ENCODE results near the gene ANP32E.

Gene ANP32E

DNA sequence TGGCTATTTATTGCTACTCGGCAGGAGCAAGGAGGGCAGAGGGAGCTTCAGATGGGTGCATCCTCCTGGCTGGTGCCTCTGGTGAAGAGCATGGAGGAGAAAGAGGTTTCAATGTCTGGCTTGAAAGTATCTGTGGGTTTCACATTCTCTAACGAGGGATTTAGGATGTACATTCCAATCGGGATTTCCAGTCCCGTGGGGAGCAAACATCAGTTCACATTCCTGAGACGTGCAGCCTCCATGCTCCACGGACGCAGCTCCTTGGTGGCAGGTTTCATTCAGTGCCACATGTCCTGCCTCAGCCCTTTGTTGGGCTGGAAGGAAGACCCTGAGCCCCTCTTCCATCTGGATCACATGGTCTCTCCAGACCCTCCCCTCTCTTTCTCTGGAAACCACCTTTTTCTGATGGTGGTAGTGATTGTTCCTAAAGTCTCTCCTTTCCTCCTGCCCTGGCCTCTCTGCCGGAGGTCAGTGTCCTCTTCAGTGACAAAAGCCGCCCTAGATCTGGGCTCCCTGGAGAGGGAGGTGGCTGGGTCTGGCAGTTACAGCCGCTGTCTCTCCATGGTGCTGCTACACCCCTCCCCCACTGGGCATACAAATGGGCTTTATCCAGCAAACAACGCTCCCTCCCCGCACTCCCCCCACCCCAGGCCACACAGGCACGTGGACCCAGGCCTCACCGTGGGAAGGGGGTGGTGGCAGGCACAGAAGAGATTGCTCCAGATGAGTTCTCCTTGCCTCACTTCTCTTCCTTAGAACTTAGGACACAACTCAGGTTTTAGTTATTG is 20.8 kb upstream of the ANP32E start:
- Histone ChIP-seq H3K27ac (ENCODE audit: extremely low read depth, low read depth, low read length) (no peak overlapping the region), H3K36me3 (ENCODE audit: control insufficient read depth in 2 of 2, insufficient read depth in 1 of 2, low read length in 2 of 2) (no peaks in the 10 kb centered on the region), H3K4me3 (ENCODE audit: low read depth, low read length) (no peak overlapping the region), H3K4me1 (ENCODE audit: control insufficient read depth, insufficient read depth, low read length) (peaks cover 12% of the 10 kb centered on the region; the same call in 1 of the 2 replicates), H3K9me3 (ENCODE audit: control insufficient read depth, insufficient read depth, low read depth, low read length) (no peaks in the 10 kb centered on the region)
- POLR2A ChIA-PET = interaction anchor here (1.0 to 2.5 kb wide), 4 partner anchors 12 to 46 kb away, joined by 3 to 6 read pairs (median 4); partner anchors contain the start of genes APH1A and C1orf54
- CTCF ChIA-PET = interaction anchor here (0.6 to 6.3 kb wide), 25 partner anchors 9 to 739 kb away, joined by 3 to 101 read pairs (median 6); partner anchors contain the start of genes APH1A, C1orf54, CIART and FALEC
- TF ChIP-seq, protein P1, sequence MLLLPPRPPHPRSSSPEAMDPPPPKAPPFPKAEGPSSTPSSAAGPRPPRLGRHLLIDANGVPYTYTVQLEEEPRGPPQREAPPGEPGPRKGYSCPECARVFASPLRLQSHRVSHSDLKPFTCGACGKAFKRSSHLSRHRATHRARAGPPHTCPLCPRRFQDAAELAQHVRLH (tag by site-specific recombination; IDR thresholded peaks at IDR 0.05) = no peak
- TF ChIP-seq IKZF3 (tag by site-specific recombination; IDR thresholded peaks at IDR 0.05) = peak; percentile 76
- TF ChIP-seq KLF7 (tag by site-specific recombination; IDR thresholded peaks at IDR 0.05; ENCODE audit: borderline replicate concordance) = no peak
- peak; percentile 89 for TF ChIP-seq ZNF341 (tag by site-specific recombination; IDR thresholded peaks at IDR 0.05; ENCODE audit: low read depth)
- TF ChIP-seq ZNF600 (tag by site-specific recombination; IDR thresholded peaks at IDR 0.05) = no peak
- peak; percentile 43 for TF ChIP-seq ZIC2 (tag by site-specific recombination; IDR thresholded peaks at IDR 0.05)
- TF ChIP-seq ZNF391 (tag by site-specific recombination; IDR thresholded peaks at IDR 0.05; ENCODE audit: borderline replicate concordance, low read depth) = no peak
- no peak for TF ChIP-seq ELK4 (IDR thresholded peaks at IDR 0.05; ENCODE audit: borderline replicate concordance, low read depth, low read length)
- TF ChIP-seq ZNF398 (tag by site-specific recombination; IDR thresholded peaks at IDR 0.05) = peak; percentile 82
- peak; percentile 77 for TF ChIP-seq ZBTB8A (tag by site-specific recombination; IDR thresholded peaks at IDR 0.05)
- TF ChIP-seq, protein P2, sequence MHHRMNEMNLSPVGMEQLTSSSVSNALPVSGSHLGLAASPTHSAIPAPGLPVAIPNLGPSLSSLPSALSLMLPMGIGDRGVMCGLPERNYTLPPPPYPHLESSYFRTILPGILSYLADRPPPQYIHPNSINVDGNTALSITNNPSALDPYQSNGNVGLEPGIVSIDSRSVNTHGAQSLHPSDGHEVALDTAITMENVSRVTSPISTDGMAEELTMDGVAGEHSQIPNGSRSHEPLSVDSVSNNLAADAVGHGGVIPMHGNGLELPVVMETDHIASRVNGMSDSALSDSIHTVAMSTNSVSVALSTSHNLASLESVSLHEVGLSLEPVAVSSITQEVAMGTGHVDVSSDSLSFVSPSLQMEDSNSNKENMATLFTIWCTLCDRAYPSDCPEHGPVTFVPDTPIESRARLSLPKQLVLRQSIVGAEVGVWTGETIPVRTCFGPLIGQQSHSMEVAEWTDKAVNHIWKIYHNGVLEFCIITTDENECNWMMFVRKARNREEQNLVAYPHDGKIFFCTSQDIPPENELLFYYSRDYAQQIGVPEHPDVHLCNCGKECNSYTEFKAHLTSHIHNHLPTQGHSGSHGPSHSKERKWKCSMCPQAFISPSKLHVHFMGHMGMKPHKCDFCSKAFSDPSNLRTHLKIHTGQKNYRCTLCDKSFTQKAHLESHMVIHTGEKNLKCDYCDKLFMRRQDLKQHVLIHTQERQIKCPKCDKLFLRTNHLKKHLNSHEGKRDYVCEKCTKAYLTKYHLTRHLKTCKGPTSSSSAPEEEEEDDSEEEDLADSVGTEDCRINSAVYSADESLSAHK (tag by site-specific recombination; IDR thresholded peaks at IDR 0.05) = peak; percentile 64; the same call in 1 of the 2 replicates

GRCh38 chr1:150256198-150256553 is 20.3 kb upstream of the ANP32E start:
- H3K27ac ChIP-seq (ENCODE audit: extremely low read depth, low read depth, low read length) = no peak overlapping the region
- ChIA-PET CTCF (interaction anchor here (0.6 to 6.3 kb wide), 27 partner anchors 10 to 739 kb away, joined by 3 to 101 read pairs (median 6); partner anchors contain the start of genes APH1A, C1orf54, CIART and FALEC), POLR2A (interaction anchor here (1.0 to 2.5 kb wide), 4 partner anchors 13 to 45 kb away, joined by 3 to 6 read pairs (median 4); partner anchors contain the start of genes APH1A and C1orf54)
- no peak overlapping the region for H3K4me3 ChIP-seq (ENCODE audit: low read depth, low read length)
- H3K9me3 ChIP-seq (ENCODE audit: control insufficient read depth, insufficient read depth, low read depth, low read length) = no peaks in the 10 kb centered on the region
- H3K4me1 ChIP-seq (ENCODE audit: control insufficient read depth, insufficient read depth, low read length) = peaks cover 12% of the 10 kb centered on the region; the same call in 1 of the 2 replicates
- H3K36me3 ChIP-seq (ENCODE audit: control insufficient read depth in 2 of 2, insufficient read depth in 1 of 2, low read length in 2 of 2) = no peaks in the 10 kb centered on the region
- peak; percentile 40; the same call in 1 of the 2 replicates for TF ChIP-seq OSR2 (tag by site-specific recombination; IDR thresholded peaks at IDR 0.05)
- 0 out of 2 replicates have a peak, but pooled peaks have one; percentile 17 for TF ChIP-seq ZBTB11 (tag by site-specific recombination; conservative IDR thresholded peaks at IDR 0.05; ENCODE audit: low read depth)
- TF ChIP-seq EGR2 (tag by site-specific recombination; IDR thresholded peaks at IDR 0.05; ENCODE audit: low read depth) = no peak
- peak; percentile 70 for TF ChIP-seq ZNF366 (tag by site-specific recombination; conservative IDR thresholded peaks at IDR 0.05)
- 0 out of 2 replicates have a peak, but pooled peaks have one; percentile 1 for TF ChIP-seq GLIS1 (tag by site-specific recombination; IDR thresholded peaks at IDR 0.05)
- TF ChIP-seq PRDM10 (tag by site-specific recombination; IDR thresholded peaks at IDR 0.05) = 0 out of 2 replicates have a peak, but pooled peaks have one; percentile 6

Measured in HEK293 (cell line).